SK-N-SH (cell line): ENCODE data around the gene DNPH1. TPM values are rescaled to one million over a fixed set of nuclear protein-coding genes. Genes with fewer than 3 reads are reported as not detected.

ENCODE experiments used
- CTCF ChIA-PET: fragments of 300-600, 350-600 bp; formaldehyde crosslinking; extraction: SDS; loops from one replicate; lab custom pipeline; 2021; lab: Yijun Ruan, JAX
- POLR2A ChIA-PET: fragments of 350-600 bp; sonication (Branson Sonifier 250); formaldehyde crosslinking; extraction: SDS; loops from one replicate; lab custom pipeline; 2020; ENCODE audit warnings: antibody characterized with exemption, inconsistent platforms; lab: Yijun Ruan, JAX
- DNase-seq: peaks from one replicate; pipeline ENCODE4 v3.0.0; 2012
- H2AFZ ChIP-seq: fragments of 200-600 bp; sonication (generic); 2 replicates; pipeline ENCODE4 v1.8.1; 2016; ENCODE audit warnings: antibody characterized with exemption, mild to moderate bottlenecking, low read depth
- H3F3A ChIP-seq: fragments of 200-600 bp; sonication (generic); replicated peaks from 2 replicates; pipeline ENCODE3; 2016; ENCODE audit warnings: antibody characterized with exemption, mild to moderate bottlenecking; ENCODE audit not compliant: insufficient read depth
- H3K27ac ChIP-seq, 2 experiments: fragments of 200-500 bp in 1 of 2; fragments of 200-600 bp in 1 of 2; sonication (Bioruptor generic) in 1 of 2; sonication (generic), shearing (Covaris generic) in 1 of 2; 2 replicates each; pipeline versions ENCODE4 v1.5.1 to v1.6.1; 2014 to 2016; ENCODE audit warnings: low read depth in 2 of 2, inconsistent platforms in 1 of 2, low read length in 1 of 2, mild to moderate bottlenecking in 1 of 2, mixed read lengths in 1 of 2
- H3K27me3 ChIP-seq: fragments of 200-600 bp; sonication (generic), shearing (Covaris generic); 2 replicates; pipeline ENCODE4 v1.6.1; 2016; ENCODE audit warnings: mixed run types; ENCODE audit not compliant: insufficient read depth
- H3K36me3 ChIP-seq, 2 experiments: fragments of 200-500 bp in 1 of 2; fragments of 200-600 bp in 1 of 2; sonication (Bioruptor generic) in 1 of 2; sonication (generic) in 1 of 2; replicated peaks in 1 of 2; 2 replicates each; pipeline versions ENCODE3 to v1.5.1; 2014 to 2016; ENCODE audit warnings: low read length in 1 of 2, mild to moderate bottlenecking in 1 of 2; ENCODE audit not compliant: insufficient read depth in 2 of 2, control insufficient read depth in 1 of 2
- H3K4me1 ChIP-seq, 2 experiments: fragments of 200-500 bp in 1 of 2; fragments of 200-600 bp in 1 of 2; sonication (Bioruptor generic) in 1 of 2; sonication (generic), shearing (Covaris generic) in 1 of 2; 2 replicates each; pipeline versions ENCODE4 v1.5.1 to v1.6.1; 2014 to 2016; ENCODE audit warnings: low read depth in 1 of 2, low read length in 1 of 2, mixed run types in 1 of 2; ENCODE audit not compliant: insufficient read depth in 2 of 2, control insufficient read depth in 1 of 2
- H3K4me2 ChIP-seq: fragments of 200-600 bp; sonication (generic), shearing (Covaris generic); 2 replicates; pipeline ENCODE4 v1.6.1; 2017; ENCODE audit warnings: mixed run types
- H3K4me3 ChIP-seq, 2 experiments: fragments of 200-500 bp in 1 of 2; fragments of 200-600 bp in 1 of 2; sonication (Bioruptor generic) in 1 of 2; sonication (generic), shearing (Covaris generic) in 1 of 2; 2 replicates each; pipeline versions ENCODE4 v1.5.1 to v1.8.1; 2014 to 2016; ENCODE audit warnings: low read depth in 2 of 2, inconsistent platforms in 1 of 2, low read length in 1 of 2, mild to moderate bottlenecking in 1 of 2, mixed read lengths in 1 of 2, moderate library complexity in 1 of 2
- H3K79me2 ChIP-seq: fragments of 200-600 bp; sonication (generic); 2 replicates; pipeline ENCODE4 v1.8.1; 2017; ENCODE audit warnings: mild to moderate bottlenecking; ENCODE audit not compliant: insufficient read depth
- H3K9ac ChIP-seq: fragments of 200-600 bp; sonication (generic); 2 replicates; pipeline ENCODE4 v1.6.1; 2017; ENCODE audit warnings: mixed run types
- H3K9me2 ChIP-seq: fragments of 200-600 bp; sonication (generic); 2 replicates; pipeline ENCODE4 v1.6.1; 2017; ENCODE audit warnings: mixed run types
- H3K9me3 ChIP-seq: fragments of 200-600 bp; sonication (generic); 2 replicates; pipeline ENCODE4 v1.6.1; 2017; ENCODE audit warnings: mixed run types, mild to moderate bottlenecking, moderate library complexity
- H4K20me1 ChIP-seq: fragments of 200-600 bp; sonication (generic); 2 replicates; pipeline ENCODE4 v1.6.1; 2017; ENCODE audit warnings: mild to moderate bottlenecking, mixed run types; ENCODE audit not compliant: insufficient read depth
- ELF1 ChIP-seq: IDR thresholded peaks from 2 replicates; pipeline ENCODE4 v1.4.0; 2012
- EP300 ChIP-seq, 2 experiments: IDR thresholded peaks; 2 replicates each; pipeline versions ENCODE4 v1.4.0 to v1.6.1; 2012; ENCODE audit warnings: borderline replicate concordance in 1 of 2, low read depth in 1 of 2, low read length in 1 of 2
- EZH2phosphoT487 ChIP-seq: fragments of 200-600 bp; sonication (generic); IDR thresholded peaks from 2 replicates; pipeline ENCODE4 v1.6.1; 2017; ENCODE audit warnings: low read depth, mixed run types, mild to moderate bottlenecking, antibody characterized with exemption, moderate library complexity, borderline replicate concordance
- FOSL2 ChIP-seq: IDR thresholded peaks from 2 replicates; pipeline ENCODE4 v1.4.0; 2012; ENCODE audit warnings: low read depth, mild to moderate bottlenecking, moderate library complexity, borderline replicate concordance
- FOXJ3 ChIP-seq: sonication (generic); formaldehyde crosslinking; IDR thresholded peaks from 2 replicates; pipeline ENCODE4 v1.5.1; 2020; ENCODE audit warnings: mild to moderate bottlenecking, missing genetic modification reagents
- GABPA ChIP-seq: IDR thresholded peaks from 2 replicates; pipeline ENCODE4 v1.4.0; 2012; ENCODE audit warnings: low read depth, mild to moderate bottlenecking
- GATA2 ChIP-seq: sonication (generic); formaldehyde crosslinking; IDR thresholded peaks from 2 replicates; pipeline ENCODE4 v1.5.0; 2020; ENCODE audit warnings: mild to moderate bottlenecking, missing genetic modification reagents
- JUND ChIP-seq: IDR thresholded peaks from 2 replicates; pipeline ENCODE4 v1.4.0; 2012
- MAX ChIP-seq: IDR thresholded peaks from 2 replicates; pipeline ENCODE4 v1.4.0; 2012; ENCODE audit warnings: low read depth
- MXI1 ChIP-seq: IDR thresholded peaks from 2 replicates; pipeline ENCODE4 v1.6.1; 2012; ENCODE audit warnings: mild to moderate bottlenecking, low read depth, low read length, improper control_type of control experiment
- NFIC ChIP-seq: IDR thresholded peaks from 2 replicates; pipeline ENCODE4 v1.4.0; 2012; ENCODE audit warnings: borderline replicate concordance
- POLR2AphosphoS5 ChIP-seq: IDR thresholded peaks from 2 replicates; pipeline ENCODE4 v1.6.1; 2012; ENCODE audit warnings: low read depth, low read length
- RFX5 ChIP-seq: IDR thresholded peaks from 2 replicates; pipeline ENCODE4 v1.6.1; 2012; ENCODE audit warnings: mild to moderate bottlenecking, improper control_type of control experiment, low read length
- RXRA ChIP-seq: IDR thresholded peaks from 2 replicates; pipeline ENCODE4 v1.4.0; 2012; ENCODE audit warnings: low read depth, mild to moderate bottlenecking, borderline replicate concordance
- SIN3A ChIP-seq: IDR thresholded peaks from 2 replicates; pipeline ENCODE4 v1.6.1; 2012; ENCODE audit warnings: low read depth, mild to moderate bottlenecking, low read length, moderate library complexity, borderline replicate concordance
- TCF12 ChIP-seq: IDR thresholded peaks from 2 replicates; pipeline ENCODE4 v1.4.0; 2012
- TEAD4 ChIP-seq: IDR thresholded peaks from 2 replicates; pipeline ENCODE4 v1.4.0; 2012; ENCODE audit warnings: mild to moderate bottlenecking, borderline replicate concordance; ENCODE audit not compliant: insufficient read depth
- WGBS: methylation state at CpG from one replicate; pipeline ENCODE4 v1.1.6; 2017; ENCODE audit warnings: low lambda C conversion rate; 5-methylcytosine and 5-hydroxymethylcytosine counted together
- polyA plus RNA-seq, 3 experiments: library from polyadenylated mRNA; depleted of rRNA; stranded (reverse); fragments of >200 nt; gene quantifications; 2 replicates each; pipeline ENCODE4 v1.2.3, GENCODE V29; 2012
- TF ChIP-seq, protein P1 (sequence below): IDR thresholded peaks from 2 replicates; pipeline ENCODE4 v1.4.0; 2012; ENCODE audit warnings: low read depth, borderline replicate concordance
- TF ChIP-seq, protein P2 (sequence below): IDR thresholded peaks from 2 replicates; pipeline ENCODE4 v1.6.1; 2012; ENCODE audit warnings: mild to moderate bottlenecking, low read depth, low read length, moderate library complexity

DNPH1 gene
- polyA plus RNA-seq, 1 of the 3 experiments (the other 2 are of a cell fraction): 287 TPM

DNA sequence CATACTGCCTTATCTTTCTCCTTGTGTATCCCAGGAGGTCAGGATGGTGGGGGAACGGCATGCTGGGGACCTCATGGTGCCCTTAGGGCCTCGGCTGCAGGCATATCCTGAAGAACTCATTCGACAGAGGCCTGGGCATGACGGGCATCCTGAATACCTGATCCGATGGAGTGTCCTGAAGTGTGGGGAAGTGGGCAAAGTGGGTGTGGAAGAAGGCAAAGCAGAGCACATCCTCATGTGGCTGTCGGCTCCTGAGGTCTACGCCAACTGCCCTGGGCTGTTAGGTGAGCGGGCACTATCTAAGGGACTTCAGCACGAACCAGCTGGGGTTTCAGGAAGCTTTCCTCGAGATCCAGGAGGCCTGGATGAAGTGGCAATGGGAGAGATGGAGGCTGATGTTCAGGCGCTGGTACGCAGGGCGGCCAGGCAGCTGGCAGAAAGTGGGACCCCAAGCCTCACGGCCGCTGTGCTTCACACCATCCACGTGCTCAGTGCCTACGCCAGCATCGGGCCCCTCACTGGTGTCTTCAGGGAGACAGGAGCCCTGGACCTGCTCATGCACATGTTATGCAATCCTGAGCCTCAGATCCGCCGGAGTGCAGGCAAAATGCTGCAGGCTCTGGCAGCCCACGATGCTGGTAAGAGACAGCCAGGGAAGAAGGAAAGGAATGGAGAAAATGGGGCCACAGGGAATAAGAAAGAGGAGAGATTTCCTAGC is 44.9 kb downstream of the DNPH1 start:
- H3K9me3 ChIP-seq: no peaks in the 10 kb centered on the region
- no peaks in the 10 kb centered on the region for H4K20me1 ChIP-seq
- H3K9ac ChIP-seq: no peak overlapping the region
- peaks cover 4 to 19% of the 10 kb centered on the region in 2 experiments; a peak in 2 of 4 replicates for H3K4me1 ChIP-seq
- DNase-seq: no peak
- TF ChIP-seq, protein P1, sequence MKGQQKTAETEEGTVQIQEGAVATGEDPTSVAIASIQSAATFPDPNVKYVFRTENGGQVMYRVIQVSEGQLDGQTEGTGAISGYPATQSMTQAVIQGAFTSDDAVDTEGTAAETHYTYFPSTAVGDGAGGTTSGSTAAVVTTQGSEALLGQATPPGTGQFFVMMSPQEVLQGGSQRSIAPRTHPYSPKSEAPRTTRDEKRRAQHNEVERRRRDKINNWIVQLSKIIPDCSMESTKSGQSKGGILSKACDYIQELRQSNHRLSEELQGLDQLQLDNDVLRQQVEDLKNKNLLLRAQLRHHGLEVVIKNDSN: no peak
- TF ChIP-seq GATA2 (CRISPR knock-in tag) (no peak), FOSL2 (no peak), NFIC (no peak), FOXJ3 (no peak), JUND (no peak), GABPA (no peak), EP300 (IDR thresholded peaks at IDR 0.05; ENCODE audit: borderline replicate concordance in 1 of 2, low read depth in 1 of 2, low read length in 1 of 2) (no peak), RXRA (no peak), MAX (no peak), POLR2AphosphoS5 (no peak), EZH2phosphoT487 (no peak), TEAD4 (no peak), RFX5 (no peak), TCF12 (no peak), SIN3A (no peak), MXI1 (no peak), ELF1 (no peak)
- TF ChIP-seq, protein P2, sequence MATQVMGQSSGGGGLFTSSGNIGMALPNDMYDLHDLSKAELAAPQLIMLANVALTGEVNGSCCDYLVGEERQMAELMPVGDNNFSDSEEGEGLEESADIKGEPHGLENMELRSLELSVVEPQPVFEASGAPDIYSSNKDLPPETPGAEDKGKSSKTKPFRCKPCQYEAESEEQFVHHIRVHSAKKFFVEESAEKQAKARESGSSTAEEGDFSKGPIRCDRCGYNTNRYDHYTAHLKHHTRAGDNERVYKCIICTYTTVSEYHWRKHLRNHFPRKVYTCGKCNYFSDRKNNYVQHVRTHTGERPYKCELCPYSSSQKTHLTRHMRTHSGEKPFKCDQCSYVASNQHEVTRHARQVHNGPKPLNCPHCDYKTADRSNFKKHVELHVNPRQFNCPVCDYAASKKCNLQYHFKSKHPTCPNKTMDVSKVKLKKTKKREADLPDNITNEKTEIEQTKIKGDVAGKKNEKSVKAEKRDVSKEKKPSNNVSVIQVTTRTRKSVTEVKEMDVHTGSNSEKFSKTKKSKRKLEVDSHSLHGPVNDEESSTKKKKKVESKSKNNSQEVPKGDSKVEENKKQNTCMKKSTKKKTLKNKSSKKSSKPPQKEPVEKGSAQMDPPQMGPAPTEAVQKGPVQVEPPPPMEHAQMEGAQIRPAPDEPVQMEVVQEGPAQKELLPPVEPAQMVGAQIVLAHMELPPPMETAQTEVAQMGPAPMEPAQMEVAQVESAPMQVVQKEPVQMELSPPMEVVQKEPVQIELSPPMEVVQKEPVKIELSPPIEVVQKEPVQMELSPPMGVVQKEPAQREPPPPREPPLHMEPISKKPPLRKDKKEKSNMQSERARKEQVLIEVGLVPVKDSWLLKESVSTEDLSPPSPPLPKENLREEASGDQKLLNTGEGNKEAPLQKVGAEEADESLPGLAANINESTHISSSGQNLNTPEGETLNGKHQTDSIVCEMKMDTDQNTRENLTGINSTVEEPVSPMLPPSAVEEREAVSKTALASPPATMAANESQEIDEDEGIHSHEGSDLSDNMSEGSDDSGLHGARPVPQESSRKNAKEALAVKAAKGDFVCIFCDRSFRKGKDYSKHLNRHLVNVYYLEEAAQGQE: no peak
- H3K36me3 ChIP-seq: peaks cover 18 to 61% of the 10 kb centered on the region in 2 experiments
- 88% methylated on average over 17 of the region's 21 CpGs for WGBS
- no peaks in the 10 kb centered on the region for H3K9me2 ChIP-seq
- H3K27me3 ChIP-seq: no peaks in the 10 kb centered on the region
- H2AFZ ChIP-seq: no peak overlapping the region
- H3K4me2 ChIP-seq: no peak overlapping the region
- peaks cover 32% of the 10 kb centered on the region for H3K79me2 ChIP-seq
- H3K27ac ChIP-seq: no peak overlapping the region
- peaks cover 8% of the 10 kb centered on the region for H3F3A ChIP-seq
- no peak overlapping the region for H3K4me3 ChIP-seq
- ChIA-PET CTCF (no interaction called here), POLR2A (no interaction called here)
